AG04450 (cell line): ENCODE data around the gene NECTIN1. TPM values are rescaled to one million over a fixed set of nuclear protein-coding genes. Genes with fewer than 3 reads are reported as not detected.

Experiments
- CTCF ChIA-PET: fragments of 300-600, 350-600 bp; formaldehyde crosslinking; extraction: SDS; loops from one replicate; lab custom pipeline; 2022; ENCODE audit warnings: antibody characterized with exemption, inconsistent platforms; lab: Charles Lee
- POLR2A ChIA-PET: fragments of 350-600 bp; formaldehyde crosslinking; extraction: SDS; loops from one replicate; lab custom pipeline; 2021; ENCODE audit warnings: antibody characterized with exemption, inconsistent platforms; lab: Yijun Ruan, JAX
- DNase-seq: peaks from one replicate; pipeline ENCODE4 v3.0.0-alpha.2; 2011; ENCODE audit warnings: low read depth, low spot score
- H3K27ac ChIP-seq: one replicate; pipeline ENCODE4 v1.5.1; 2012; ENCODE audit warnings: low read depth, low read length, control low read depth
- H3K27me3 ChIP-seq: one replicate; pipeline ENCODE4 v1.6.0; 2012; ENCODE audit warnings: low read length; ENCODE audit not compliant: control insufficient read depth, insufficient read depth
- H3K4me3 ChIP-seq: 2 replicates; pipeline ENCODE4 v1.5.1; 2011; ENCODE audit warnings: mild to moderate bottlenecking, low read depth, low read length, control low read depth
- H3K9me3 ChIP-seq: 2 replicates; pipeline ENCODE4 v1.5.1; 2012; ENCODE audit warnings: low read length; ENCODE audit not compliant: control insufficient read depth, insufficient read depth
- polyA plus RNA-seq: library from polyadenylated mRNA; depleted of rRNA; stranded (reverse); fragments of >200 nt; gene quantifications from 2 replicates; pipeline ENCODE4 v1.2.3, GENCODE V29; 2011
- TF ChIP-seq, protein P1 (sequence below): IDR thresholded peaks from 2 replicates; pipeline ENCODE4 v1.5.1; 2011; ENCODE audit warnings: low read depth, low read length, control low read depth, inconsistent platforms

NECTIN1 gene
- polyA plus RNA-seq, 1 experiment = 2.8 TPM

- TF ChIP-seq, protein P1, sequence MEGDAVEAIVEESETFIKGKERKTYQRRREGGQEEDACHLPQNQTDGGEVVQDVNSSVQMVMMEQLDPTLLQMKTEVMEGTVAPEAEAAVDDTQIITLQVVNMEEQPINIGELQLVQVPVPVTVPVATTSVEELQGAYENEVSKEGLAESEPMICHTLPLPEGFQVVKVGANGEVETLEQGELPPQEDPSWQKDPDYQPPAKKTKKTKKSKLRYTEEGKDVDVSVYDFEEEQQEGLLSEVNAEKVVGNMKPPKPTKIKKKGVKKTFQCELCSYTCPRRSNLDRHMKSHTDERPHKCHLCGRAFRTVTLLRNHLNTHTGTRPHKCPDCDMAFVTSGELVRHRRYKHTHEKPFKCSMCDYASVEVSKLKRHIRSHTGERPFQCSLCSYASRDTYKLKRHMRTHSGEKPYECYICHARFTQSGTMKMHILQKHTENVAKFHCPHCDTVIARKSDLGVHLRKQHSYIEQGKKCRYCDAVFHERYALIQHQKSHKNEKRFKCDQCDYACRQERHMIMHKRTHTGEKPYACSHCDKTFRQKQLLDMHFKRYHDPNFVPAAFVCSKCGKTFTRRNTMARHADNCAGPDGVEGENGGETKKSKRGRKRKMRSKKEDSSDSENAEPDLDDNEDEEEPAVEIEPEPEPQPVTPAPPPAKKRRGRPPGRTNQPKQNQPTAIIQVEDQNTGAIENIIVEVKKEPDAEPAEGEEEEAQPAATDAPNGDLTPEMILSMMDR = no peak
- peaks cover 45% of the 10 kb centered on the region for H3K27me3 ChIP-seq
- CTCF ChIA-PET = no interaction called here
- POLR2A ChIA-PET = no interaction called here
- DNase-seq = no peak
- no peak overlapping the region for H3K27ac ChIP-seq
- no peaks in the 10 kb centered on the region for H3K9me3 ChIP-seq
- no peak overlapping the region for H3K4me3 ChIP-seq
These were observed 23.9 kb upstream of the NECTIN1 start for GRCh38 chr11:119752946-119753345.

GRCh38 chr11:119752345-119752871 is 23.4 kb upstream of the NECTIN1 start:
- TF ChIP-seq, protein P1 = no peak
- POLR2A ChIA-PET = no interaction called here
- H3K9me3 ChIP-seq = no peaks in the 10 kb centered on the region
- H3K27me3 ChIP-seq = peaks cover 46% of the 10 kb centered on the region
- no peak overlapping the region for H3K27ac ChIP-seq
- DNase-seq = no peak
- CTCF ChIA-PET = no interaction called here
- no peak overlapping the region for H3K4me3 ChIP-seq

DNA sequence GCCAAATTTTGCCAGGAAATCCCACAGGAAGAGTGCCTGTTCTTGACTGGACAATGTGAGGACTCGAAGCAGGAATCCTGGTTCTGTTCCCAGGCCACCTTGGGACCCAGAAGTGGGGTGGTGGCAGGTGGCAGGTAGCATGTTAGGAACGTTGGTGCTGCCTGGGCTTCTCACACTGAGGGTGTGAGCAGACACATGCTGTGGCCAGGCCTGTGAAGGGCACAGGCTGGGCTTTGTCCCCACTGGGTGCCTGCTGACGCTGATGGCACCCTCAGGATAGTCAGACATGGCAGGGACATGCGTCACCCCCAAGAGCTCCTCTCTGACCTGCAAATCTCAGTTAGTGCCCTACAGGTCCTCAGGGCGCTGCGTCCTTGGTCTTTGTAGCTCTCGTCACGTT is 21.1 kb upstream of the NECTIN1 start:
- no peaks in the 10 kb centered on the region for H3K9me3 ChIP-seq
- DNase-seq = no peak
- no peak overlapping the region for H3K4me3 ChIP-seq
- H3K27ac ChIP-seq = no peak overlapping the region
- peaks cover 36% of the 10 kb centered on the region for H3K27me3 ChIP-seq
- CTCF ChIA-PET = interaction anchor here (2.0 kb wide), 1 partner anchor 21 kb away, joined by 11 read pairs; the partner anchor contains the start of gene NECTIN1
- POLR2A ChIA-PET = no interaction called here
- TF ChIP-seq, protein P1 = no peak

GRCh38 chr11:119749006-119749565 is 20.1 kb upstream of the NECTIN1 start:
- H3K27ac ChIP-seq = no peak overlapping the region
- peaks cover 32% of the 10 kb centered on the region for H3K27me3 ChIP-seq
- DNase-seq = no peak
- CTCF ChIA-PET = interaction anchor here (0.7 to 2.0 kb wide), 2 partner anchors 19 to 20 kb away, joined by 3 to 11 read pairs; partner anchors contain the start of gene NECTIN1
- POLR2A ChIA-PET = no interaction called here
- no peak overlapping the region for H3K4me3 ChIP-seq
- H3K9me3 ChIP-seq = no peaks in the 10 kb centered on the region
- TF ChIP-seq, protein P1 = no peak

DNA sequence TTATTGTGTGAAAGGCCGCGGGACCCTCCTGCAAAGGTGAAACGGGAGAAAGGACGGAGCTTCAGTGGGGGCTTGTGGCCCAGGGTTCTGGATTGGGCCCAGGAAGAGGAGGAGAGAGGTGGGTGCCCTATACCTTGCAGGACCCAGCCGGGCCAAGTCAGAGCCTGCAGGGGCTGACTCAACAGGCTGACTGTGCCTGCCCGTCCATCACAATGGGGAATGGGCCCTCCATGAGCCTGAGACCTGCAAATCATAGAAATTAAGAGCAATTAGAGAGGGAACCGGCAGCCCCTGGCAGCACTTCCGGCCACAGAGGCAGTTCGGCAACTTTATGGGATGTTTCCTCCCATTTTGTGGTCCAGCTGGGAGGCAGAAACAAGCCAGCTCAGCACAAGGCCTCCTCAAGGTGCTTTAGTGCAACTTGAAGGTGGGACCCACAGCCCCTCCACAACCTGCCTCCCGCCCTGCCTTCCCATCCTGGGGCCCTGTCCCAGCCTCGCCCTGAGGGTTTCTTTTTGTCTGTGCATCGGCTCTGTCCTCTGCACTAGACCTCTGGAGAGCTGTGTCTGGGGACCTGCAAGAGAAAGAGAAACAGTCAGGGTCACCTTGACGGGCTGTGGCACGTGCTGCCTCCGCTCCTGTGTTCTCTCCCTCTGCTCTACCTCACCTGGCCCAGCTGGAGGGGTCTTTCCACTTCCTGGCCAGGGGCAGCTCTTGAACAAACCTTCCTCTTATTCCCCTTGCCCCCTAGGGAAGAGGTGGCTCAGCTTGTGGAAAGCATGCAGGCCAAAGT is 19.1 kb upstream of the NECTIN1 start:
- ChIA-PET POLR2A (no interaction called here), CTCF (interaction anchor here (0.7 kb wide), 1 partner anchor 18 kb away, joined by 3 read pairs; no protein-coding TSS in a partner anchor)
- no peak for DNase-seq
- Histone ChIP-seq H3K4me3 (no peak overlapping the region), H3K9me3 (no peaks in the 10 kb centered on the region), H3K27me3 (peaks cover 34% of the 10 kb centered on the region), H3K27ac (no peak overlapping the region)
- TF ChIP-seq, protein P1 = no peak
